ENCODE results near the gene PLEKHO2. TPM values are rescaled to one million over a fixed set of nuclear protein-coding genes. Genes with fewer than 3 reads are reported as not detected.
A peak's percentile ranks its signal among the peaks of the same experiment; 100 is the strongest.

Gene PLEKHO2
- total and polyA plus RNA-seq, 2 of the 8 experiments (the other 6 are each of a cell fraction or from before 2014, with no cell fraction given), result 16.9 to 20.1 TPM

GRCh38 chr15:64893481-64894394, 52.0 kb downstream of the PLEKHO2 start (continued):
- TF ChIP-seq HDAC2 (IDR thresholded peaks at IDR 0.05; ENCODE audit: borderline replicate concordance in 1 of 2, low read depth in 2 of 2, low read length in 2 of 2), result peak; percentile 24 to 29; a peak in 1 of 4 replicates
- TF ChIP-seq, protein P1, sequence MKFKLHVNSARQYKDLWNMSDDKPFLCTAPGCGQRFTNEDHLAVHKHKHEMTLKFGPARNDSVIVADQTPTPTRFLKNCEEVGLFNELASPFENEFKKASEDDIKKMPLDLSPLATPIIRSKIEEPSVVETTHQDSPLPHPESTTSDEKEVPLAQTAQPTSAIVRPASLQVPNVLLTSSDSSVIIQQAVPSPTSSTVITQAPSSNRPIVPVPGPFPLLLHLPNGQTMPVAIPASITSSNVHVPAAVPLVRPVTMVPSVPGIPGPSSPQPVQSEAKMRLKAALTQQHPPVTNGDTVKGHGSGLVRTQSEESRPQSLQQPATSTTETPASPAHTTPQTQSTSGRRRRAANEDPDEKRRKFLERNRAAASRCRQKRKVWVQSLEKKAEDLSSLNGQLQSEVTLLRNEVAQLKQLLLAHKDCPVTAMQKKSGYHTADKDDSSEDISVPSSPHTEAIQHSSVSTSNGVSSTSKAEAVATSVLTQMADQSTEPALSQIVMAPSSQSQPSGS (IDR thresholded peaks at IDR 0.05; ENCODE audit: low read length), result no peak
- TF ChIP-seq SP4 (IDR thresholded peaks at IDR 0.05; ENCODE audit: low read length), result 0 out of 2 replicates have a peak, but pooled peaks have one; percentile 61
- TF ChIP-seq YY1 (IDR thresholded peaks at IDR 0.05; ENCODE audit: low read depth, low read length), result no peak
- TF ChIP-seq GABPA (IDR thresholded peaks at IDR 0.05; ENCODE audit: borderline replicate concordance, insufficient read depth, low read length), result peak; percentile 29; the same call in 1 of the 2 replicates
- peak in 1 of 2 experiments; percentile 55; a peak in 1 of 4 replicates for TF ChIP-seq SIN3A (conservative IDR thresholded peaks at IDR 0.05 in 1 of 2, IDR thresholded peaks at IDR 0.05 in 1 of 2; ENCODE audit: low read depth in 1 of 2, low read length in 2 of 2)
- peak; percentile 48; the same call in 1 of the 2 replicates for TF ChIP-seq PHF8 (conservative IDR thresholded peaks at IDR 0.05; ENCODE audit: low read depth, low read length)
- TF ChIP-seq E2F6 (IDR thresholded peaks at IDR 0.05), result peak; percentile 96
- TF ChIP-seq CEBPB (IDR thresholded peaks at IDR 0.05; ENCODE audit: low read depth, low read length), result no peak

Measured in H1 (cell line).